HuH-7 (cell line): ENCODE data around the gene LORICRIN.
"Not testable (repeated sequence)": the region's sequence is repeated elsewhere in the genome, so short reads cannot be mapped to it uniquely, and the experiment has no call there.

ENCODE experiments used
- DNase-seq: peaks from one replicate; pipeline ENCODE4 v3.0.0; 2011; ENCODE audit warnings: low spot score

LORICRIN gene

GRCh38 chr1:153259387-153259786 is at the start of gene LORICRIN:
Gene LORICRIN, plus strand, starts transcription at chr1:153259687. Its CDS starts 1,263 bp downstream, at chr1:153260950.
- DNase-seq = no peak

- DNase-seq = no peak
Observed at GRCh38 chr1:153210206-153210605, 49.3 kb upstream of the LORICRIN start.

- DNase-seq = no peak
Observed at GRCh38 chr1:153212201-153212600, 47.3 kb upstream of the LORICRIN start.

- no peak for DNase-seq
Observed at GRCh38 chr1:153213519-153213918, 46.0 kb upstream of the LORICRIN start.

GRCh38 chr1:153217212-153217611 is 42.3 kb upstream of the LORICRIN start, which contains the start of gene PRR9:
Gene PRR9, plus strand, starts transcription at chr1:153217584. Its CDS starts 561 bp downstream, at chr1:153218145.
- no peak for DNase-seq

- no peak for DNase-seq
Observed at GRCh38 chr1:153217744-153218416, 41.6 kb upstream of the LORICRIN start.

GRCh38 chr1:153220606-153221303 is 38.7 kb upstream of the LORICRIN start:
- DNase-seq = no peak

- peak; percentile 14 for DNase-seq
Observed at GRCh38 chr1:153223040-153223891, 36.2 kb upstream of the LORICRIN start.

GRCh38 chr1:153227810-153228209 is 31.7 kb upstream of the LORICRIN start:
- no peak for DNase-seq

GRCh38 chr1:153228491-153228890 is 31.0 kb upstream of the LORICRIN start:
- DNase-seq = no peak

GRCh38 chr1:153229076-153229829 is 30.2 kb upstream of the LORICRIN start:
- not testable (repeated sequence) for DNase-seq

GRCh38 chr1:153231363-153231762 is 28.1 kb upstream of the LORICRIN start:
- no peak for DNase-seq

- DNase-seq = no peak
Observed at GRCh38 chr1:153231785-153232184, 27.7 kb upstream of the LORICRIN start.

GRCh38 chr1:153232553-153232952 is 26.9 kb upstream of the LORICRIN start:
- no peak for DNase-seq

- no peak for DNase-seq
Observed at GRCh38 chr1:153233448-153233847, 26.0 kb upstream of the LORICRIN start.

GRCh38 chr1:153238527-153238926 is 21.0 kb upstream of the LORICRIN start:
- DNase-seq = no peak

- DNase-seq = no peak
Observed at GRCh38 chr1:153242160-153242559, 17.3 kb upstream of the LORICRIN start.

GRCh38 chr1:153245466-153245865 is 14.0 kb upstream of the LORICRIN start:
- DNase-seq = no peak

- DNase-seq = no peak
Observed at GRCh38 chr1:153246018-153246417, 13.5 kb upstream of the LORICRIN start.

- DNase-seq = no peak
Observed at GRCh38 chr1:153246825-153247224, 12.7 kb upstream of the LORICRIN start.

- DNase-seq = no peak
Observed at GRCh38 chr1:153248176-153248879, 11.2 kb upstream of the LORICRIN start.
